NOMO-1 treated with dmso at 0.1 percent for 144 hours (cell line): ENCODE results near the gene OSBPL9.
"Not testable (repeated sequence)": the region's sequence is repeated elsewhere in the genome, so short reads cannot be mapped to it uniquely, and the experiment has no call there.

Experiments used
- DNase-seq: peaks from one replicate; lab custom pipeline; 2025; ENCODE audit not compliant: unreplicated experiment; lab: John Stamatoyannopoulos, UW

The OSBPL9 gene

GRCh38 chr1:51636191-51636590, 19.3 kb downstream of the OSBPL9 start:
- DNase-seq, result no peak

GRCh38 chr1:51636764-51637522, 20.1 kb downstream of the OSBPL9 start:
- DNase-seq, result no peak

GRCh38 chr1:51638350-51638749, 21.5 kb downstream of the OSBPL9 start:
- no peak for DNase-seq

DNA sequence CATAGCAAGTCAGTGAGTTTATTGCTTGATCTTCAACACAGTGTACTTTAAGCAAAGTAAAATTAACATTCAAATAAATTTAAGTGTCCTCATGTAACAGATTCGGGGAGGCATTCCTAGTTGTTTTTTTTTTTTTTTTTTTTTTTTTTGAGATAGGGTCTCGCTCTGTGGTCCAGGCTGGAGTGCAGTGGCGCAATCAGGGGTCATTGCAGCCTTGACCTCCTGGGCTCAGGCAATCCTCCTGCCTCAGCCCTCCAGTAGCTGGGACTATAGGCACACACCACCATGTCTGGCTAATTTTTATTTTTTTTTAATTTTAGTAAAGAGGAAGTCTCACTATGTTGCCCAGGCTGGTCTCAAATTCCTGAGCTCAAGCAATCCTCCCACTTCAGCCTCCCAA, 22.8 kb downstream of the OSBPL9 start:
- no peak for DNase-seq

DNA sequence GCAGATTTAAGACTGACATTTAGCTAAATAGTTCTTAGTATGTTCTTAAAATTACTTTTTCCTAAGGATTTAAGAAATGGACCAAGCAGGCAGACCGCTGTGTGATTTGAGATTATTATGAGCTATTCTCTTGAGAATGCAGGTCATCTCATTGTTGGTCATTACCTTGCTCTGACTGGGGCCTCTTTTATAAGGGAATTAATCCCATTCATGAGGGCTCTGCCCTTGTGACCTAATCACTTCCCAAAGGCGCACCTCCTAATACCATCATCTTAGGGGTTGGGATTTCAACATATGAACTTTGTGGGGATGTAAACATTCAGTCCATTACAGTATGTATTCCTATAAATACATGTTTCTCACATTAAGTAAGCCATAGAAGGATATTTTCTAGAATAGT, 24.2 kb downstream of the OSBPL9 start:
- DNase-seq, result no peak

DNA sequence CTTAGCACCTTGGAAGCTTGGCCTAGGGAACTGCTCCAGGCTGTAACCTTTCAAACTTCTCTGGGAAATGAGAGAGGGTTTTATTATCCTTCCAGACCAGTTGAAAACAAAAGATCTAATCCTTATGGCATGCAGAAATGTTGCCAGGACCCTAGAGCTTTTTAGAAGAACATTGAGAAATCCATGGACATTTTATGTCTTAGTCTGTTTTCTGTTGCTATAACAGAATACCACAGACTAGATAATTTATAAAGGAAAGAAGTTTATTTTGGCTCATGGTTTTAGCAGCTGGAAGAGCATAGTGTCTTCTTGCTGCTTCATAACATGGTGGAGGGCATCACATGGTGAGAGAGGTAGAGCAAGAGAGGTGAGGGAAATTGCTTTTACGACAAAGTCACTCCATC, 25.8 kb downstream of the OSBPL9 start:
- no peak for DNase-seq

DNA sequence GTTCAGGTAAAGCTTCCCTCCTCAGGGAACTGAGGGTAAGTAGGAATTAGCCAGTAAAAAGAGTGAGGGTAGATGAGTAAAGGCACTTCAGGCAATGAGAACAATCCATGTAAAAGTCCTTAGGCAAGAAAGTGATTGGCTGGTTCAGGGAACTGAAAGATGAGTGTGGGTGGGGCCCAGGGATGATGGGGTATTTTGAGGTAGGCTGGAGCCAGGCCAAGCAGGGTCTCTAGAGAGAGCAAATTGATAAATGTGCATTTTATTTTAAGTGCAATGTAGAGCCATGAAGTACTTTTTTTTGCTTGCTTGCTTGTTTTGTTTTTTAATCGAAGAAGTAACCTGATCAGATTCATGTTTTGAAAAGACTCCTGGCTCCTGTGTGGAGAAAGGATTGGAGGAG, 26.5 kb downstream of the OSBPL9 start:
- no peak for DNase-seq

DNA sequence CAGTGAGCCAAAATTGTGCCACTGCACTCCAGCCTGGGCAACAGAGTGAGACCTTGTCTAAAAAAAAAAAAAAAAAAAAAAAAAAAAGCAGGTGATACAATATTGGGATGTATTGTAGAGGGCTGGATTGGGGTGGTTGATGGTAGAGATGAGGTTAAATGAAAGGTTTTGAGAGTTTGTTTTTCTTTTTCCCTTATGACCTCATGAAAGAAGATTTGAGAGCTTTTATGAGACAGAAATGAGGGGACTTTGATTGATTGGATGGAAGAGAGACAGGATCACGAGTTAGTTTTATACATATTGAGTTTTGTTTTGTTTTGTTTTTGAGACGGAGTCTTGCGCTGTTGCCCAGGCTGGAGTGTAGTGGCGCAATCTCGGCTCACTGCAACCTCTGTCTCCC, 27.1 kb downstream of the OSBPL9 start:
- no peak for DNase-seq

GRCh38 chr1:51644533-51645197, 27.8 kb downstream of the OSBPL9 start:
- DNase-seq, result no peak

- DNase-seq, result not testable (repeated sequence)
Observed at GRCh38 chr1:51646592-51646991, 29.7 kb downstream of the OSBPL9 start.

DNA sequence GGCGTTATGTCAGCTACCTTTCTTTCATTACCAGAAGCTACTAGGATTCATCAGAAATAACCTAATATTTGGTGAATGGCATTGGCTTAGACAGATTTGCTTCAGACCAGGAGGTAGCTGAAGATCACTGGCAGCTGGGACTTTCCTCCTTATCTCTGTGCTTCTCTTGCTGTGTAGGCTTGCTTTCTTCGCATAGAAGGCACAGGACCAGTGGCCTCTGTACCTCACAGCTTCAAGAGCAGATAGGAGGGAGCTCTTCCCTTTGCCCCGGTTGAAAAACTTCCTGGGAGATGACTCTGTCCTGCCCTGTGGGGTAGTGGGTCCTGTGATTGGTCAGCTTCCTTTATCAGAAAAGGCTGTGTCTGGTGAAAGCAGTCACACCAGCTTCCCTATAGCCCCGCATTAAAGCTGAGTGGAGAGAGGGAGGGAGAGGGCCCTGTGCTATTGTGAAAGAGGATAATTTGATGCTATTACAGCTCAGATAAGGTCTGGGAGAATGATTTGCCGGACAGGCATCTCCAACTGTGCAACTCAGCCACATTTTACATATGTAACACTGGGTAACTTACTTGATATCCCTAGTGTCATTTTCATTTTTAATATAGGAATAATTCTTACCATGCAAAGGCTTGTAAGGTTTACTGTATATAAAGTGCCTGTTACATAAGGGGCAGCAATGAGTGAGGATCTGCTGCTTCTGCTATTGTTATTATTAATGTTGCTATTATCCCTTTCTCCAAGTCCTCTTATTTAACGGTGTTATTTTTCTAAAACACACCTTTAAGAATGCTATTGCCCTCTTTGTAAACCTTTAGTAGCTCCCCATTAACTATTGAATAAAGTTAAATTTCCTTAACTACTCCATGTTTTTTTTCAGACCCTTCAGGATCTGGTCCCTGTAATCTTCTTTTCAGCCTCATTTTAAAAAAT, 31.6 kb downstream of the OSBPL9 start:
- DNase-seq, result peak; percentile 63

- DNase-seq, result no peak
Observed at GRCh38 chr1:51649593-51650091, 32.8 kb downstream of the OSBPL9 start.

DNA sequence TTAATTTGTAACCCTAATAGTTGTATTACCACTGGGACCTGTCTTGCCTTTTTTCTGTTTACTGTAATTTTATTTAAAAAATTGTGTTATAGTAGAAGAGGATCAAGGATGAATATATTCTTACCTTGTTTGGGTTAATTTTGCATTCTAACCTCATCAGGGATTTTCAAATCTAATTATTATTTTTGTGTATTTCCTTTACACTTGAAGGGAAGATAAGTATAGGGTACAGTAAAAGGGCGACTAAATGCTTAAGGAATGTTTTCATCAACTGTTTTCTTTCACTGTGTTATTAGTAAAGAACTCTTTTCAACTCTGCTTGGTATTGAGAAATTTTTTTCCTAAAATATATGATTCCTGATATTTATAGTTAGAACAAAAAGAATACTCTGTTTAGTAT, 33.3 kb downstream of the OSBPL9 start:
- DNase-seq, result no peak

DNA sequence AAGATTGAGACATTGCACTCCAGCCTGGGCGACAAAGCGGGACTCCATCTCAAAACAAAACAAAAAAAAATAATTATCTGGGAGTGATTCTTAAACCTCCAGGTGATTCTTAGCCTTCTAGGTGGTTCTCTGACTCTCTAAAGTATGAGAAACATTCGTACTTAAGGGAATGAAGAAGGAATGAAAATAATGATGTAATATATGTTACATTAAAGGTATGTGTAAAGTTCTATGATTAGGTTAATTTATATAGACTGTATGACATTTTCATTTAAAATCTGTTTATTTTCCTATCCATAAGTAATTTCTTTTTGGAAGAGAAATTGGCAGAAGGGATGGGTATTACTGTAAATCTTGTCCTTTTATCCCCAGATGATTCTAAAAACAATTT, 34.7 kb downstream of the OSBPL9 start:
- no peak for DNase-seq

DNA sequence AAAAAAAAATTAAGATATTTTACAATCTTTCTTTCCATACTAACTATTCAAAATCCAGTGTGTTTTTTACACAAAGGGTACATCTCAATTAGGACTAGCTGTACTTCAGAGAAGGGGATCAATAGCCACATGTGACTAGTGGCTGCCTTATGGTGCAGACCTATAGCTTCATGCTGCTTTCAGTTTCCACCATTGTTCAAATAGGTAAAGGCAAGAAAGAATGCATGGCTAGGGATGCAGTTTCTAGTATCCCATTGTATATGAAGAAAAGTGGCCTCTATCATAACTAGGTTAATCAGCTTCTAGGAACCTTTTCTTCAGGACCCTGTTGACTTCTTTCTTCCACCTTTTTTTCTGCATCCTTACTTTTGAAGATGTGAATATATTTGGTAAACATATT, 35.7 kb downstream of the OSBPL9 start:
- no peak for DNase-seq

DNA sequence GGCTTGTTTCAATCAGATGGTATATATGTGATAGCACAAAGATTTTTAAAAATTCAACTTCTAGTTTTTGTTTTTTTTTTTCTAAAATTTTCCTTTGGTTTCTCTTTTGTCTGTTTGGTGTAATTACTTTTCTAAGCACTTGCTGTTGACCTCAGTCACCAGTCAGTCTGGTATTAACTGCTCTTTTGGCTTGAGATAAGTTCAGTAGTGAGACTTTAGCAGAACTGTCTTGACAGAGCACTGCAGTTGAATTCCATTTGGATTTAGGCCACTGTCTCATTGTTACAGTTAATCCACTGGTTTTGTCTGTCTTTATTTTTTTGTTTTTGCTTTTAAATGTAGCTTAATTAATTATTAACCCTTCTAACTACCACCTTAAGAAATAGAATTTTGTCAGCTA, 36.2 kb downstream of the OSBPL9 start:
- no peak for DNase-seq

GRCh38 chr1:51654000-51654399, 37.1 kb downstream of the OSBPL9 start:
- DNase-seq, result no peak

DNA sequence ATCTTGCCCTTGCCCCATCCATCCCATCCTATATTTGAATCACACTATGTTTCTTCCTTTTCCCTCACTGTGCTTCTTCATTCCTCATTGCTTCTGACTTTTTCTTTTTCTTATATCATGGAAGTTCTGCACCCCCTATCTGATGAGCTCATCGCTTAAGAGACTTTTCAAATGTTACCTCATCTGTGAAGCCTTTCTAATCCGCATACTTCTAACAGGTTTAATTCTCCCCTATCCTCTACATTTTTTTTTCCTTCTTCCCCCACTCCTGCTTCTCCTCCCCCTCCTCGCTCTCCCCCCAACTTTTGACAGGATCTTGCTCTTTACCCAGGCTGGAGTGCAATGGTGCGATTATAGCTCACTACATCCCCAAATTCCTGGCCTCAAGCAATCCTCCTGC, 39.5 kb downstream of the OSBPL9 start:
- DNase-seq, result no peak

- no peak for DNase-seq
Observed at GRCh38 chr1:51660580-51660979, 43.7 kb downstream of the OSBPL9 start.

DNA sequence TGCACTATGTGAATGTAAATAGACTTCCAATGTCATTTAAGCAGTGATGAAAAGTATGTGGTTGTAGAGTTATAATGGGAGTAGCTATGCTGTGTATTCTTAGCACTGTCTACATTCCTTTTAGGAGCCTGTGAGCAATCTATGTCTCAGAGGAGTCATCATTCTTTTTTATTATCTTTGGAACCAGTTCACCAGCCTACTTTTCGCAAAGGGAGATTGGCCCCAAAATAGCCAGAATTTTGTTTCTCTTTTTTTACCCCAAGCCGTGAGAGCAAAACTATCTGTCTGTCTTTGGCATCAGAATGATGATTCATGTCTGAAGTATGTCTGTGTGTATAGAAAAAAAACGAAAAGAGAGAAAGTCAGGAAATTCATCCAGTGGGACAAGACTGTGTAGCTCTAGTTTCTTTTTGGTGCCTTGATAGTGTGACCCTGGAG, 44.2 kb downstream of the OSBPL9 start:
- DNase-seq, result no peak

DNA sequence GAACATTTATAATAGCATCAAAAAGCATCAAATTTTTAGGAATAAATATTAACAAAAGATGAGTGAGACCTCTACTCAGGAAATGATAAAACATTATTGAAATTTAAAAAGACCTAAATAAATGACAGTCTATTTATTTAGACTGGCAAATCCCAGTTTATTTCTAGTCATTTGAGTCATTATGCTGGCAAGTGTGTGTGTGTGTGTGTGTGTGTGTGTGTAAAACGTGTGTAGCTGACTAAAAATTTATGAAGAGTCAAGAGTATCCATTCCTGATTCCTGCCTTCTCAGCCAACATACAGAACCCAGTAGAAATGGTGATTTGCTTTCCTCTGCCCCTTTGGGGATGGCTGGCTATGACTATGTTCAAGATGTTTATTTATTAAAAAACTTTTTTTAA, 46.2 kb downstream of the OSBPL9 start:
- no peak for DNase-seq
